GM19397 (cell line): Measurements from ENCODE around the gene SAMHD1.
"Not testable (repeated sequence)": the region's sequence is repeated elsewhere in the genome, so short reads cannot be mapped to it uniquely, and the experiment has no call there.

ENCODE experiments used
- ATAC-seq: cut with Tn5 transposase; IDR thresholded peaks from one replicate; pipeline ENCODE4 v1.9.1; 2021; ENCODE audit warnings: mild to moderate bottlenecking, moderate library complexity; ENCODE audit not compliant: unreplicated experiment

Gene SAMHD1

GRCh38 chr20:36951198-36951978, at the start of gene SAMHD1:
SAMHD1 (minus strand) TSS chr20:36951708; CDS start chr20:36951643, 65 bp downstream.
- ATAC-seq: peak; percentile 93

- not testable (repeated sequence) for ATAC-seq
Measured at GRCh38 chr20:37000171-37000570, 48.7 kb upstream of the SAMHD1 start.

GRCh38 chr20:36998652-36999051, 47.1 kb upstream of the SAMHD1 start:
- ATAC-seq: no peak

GRCh38 chr20:36997121-36997520, 45.6 kb upstream of the SAMHD1 start:
- no peak for ATAC-seq

- not testable (repeated sequence) for ATAC-seq
Measured at GRCh38 chr20:36994221-36994620, 42.7 kb upstream of the SAMHD1 start.

- ATAC-seq: no peak
Measured at GRCh38 chr20:36992802-36993334, 41.4 kb upstream of the SAMHD1 start.

GRCh38 chr20:36991703-36992102, 40.2 kb upstream of the SAMHD1 start:
- ATAC-seq: no peak

- no peak for ATAC-seq
Measured at GRCh38 chr20:36989797-36990196, 38.3 kb upstream of the SAMHD1 start.

- ATAC-seq: no peak
Measured at GRCh38 chr20:36988494-36988966, 37.0 kb upstream of the SAMHD1 start.

GRCh38 chr20:36984257-36984638, 32.7 kb upstream of the SAMHD1 start:
- ATAC-seq: no peak

- ATAC-seq: no peak
Measured at GRCh38 chr20:36975099-36975818, 23.8 kb upstream of the SAMHD1 start.

- no peak for ATAC-seq
Measured at GRCh38 chr20:36974660-36975059, 23.2 kb upstream of the SAMHD1 start.

GRCh38 chr20:36971103-36971502, 19.6 kb upstream of the SAMHD1 start:
- no peak for ATAC-seq

- ATAC-seq: no peak
Measured at GRCh38 chr20:36969478-36970186, 18.1 kb upstream of the SAMHD1 start.

- no peak for ATAC-seq
Measured at GRCh38 chr20:36969051-36969450, 17.5 kb upstream of the SAMHD1 start.

GRCh38 chr20:36967636-36968035, 16.1 kb upstream of the SAMHD1 start:
- no peak for ATAC-seq

- ATAC-seq: not testable (repeated sequence)
Measured at GRCh38 chr20:36966965-36967364, 15.5 kb upstream of the SAMHD1 start.

- not testable (repeated sequence) for ATAC-seq
Measured at GRCh38 chr20:36962354-36962941, 10.9 kb upstream of the SAMHD1 start.

GRCh38 chr20:36959242-36959641, 7.7 kb upstream of the SAMHD1 start:
- ATAC-seq: no peak

- no peak for ATAC-seq
Measured at GRCh38 chr20:36957875-36958667, 6.6 kb upstream of the SAMHD1 start.
